Measurements from ENCODE around the gene ZBTB4.

DNA sequence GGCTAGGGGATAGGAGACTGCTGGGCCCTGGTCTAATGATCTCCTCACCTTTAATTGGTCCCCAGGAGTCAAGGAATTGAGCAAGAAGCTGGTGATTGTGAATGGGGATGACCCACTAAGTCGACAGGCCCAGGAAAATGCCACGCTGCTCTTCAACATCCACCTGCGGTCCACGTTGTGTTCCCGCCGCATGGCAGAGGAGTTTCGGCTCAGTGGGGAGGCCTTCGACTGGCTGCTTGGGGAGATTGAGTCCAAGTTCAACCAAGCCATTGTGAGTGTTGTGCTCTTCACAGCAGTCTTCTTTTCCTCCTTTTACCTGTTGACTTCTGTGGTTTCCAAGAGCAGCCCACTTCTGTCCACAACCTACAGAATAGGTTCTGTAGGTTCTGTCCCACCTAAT, 24.1 kb upstream of the ZBTB4 start:
- TF ChIP-seq, protein P1, sequence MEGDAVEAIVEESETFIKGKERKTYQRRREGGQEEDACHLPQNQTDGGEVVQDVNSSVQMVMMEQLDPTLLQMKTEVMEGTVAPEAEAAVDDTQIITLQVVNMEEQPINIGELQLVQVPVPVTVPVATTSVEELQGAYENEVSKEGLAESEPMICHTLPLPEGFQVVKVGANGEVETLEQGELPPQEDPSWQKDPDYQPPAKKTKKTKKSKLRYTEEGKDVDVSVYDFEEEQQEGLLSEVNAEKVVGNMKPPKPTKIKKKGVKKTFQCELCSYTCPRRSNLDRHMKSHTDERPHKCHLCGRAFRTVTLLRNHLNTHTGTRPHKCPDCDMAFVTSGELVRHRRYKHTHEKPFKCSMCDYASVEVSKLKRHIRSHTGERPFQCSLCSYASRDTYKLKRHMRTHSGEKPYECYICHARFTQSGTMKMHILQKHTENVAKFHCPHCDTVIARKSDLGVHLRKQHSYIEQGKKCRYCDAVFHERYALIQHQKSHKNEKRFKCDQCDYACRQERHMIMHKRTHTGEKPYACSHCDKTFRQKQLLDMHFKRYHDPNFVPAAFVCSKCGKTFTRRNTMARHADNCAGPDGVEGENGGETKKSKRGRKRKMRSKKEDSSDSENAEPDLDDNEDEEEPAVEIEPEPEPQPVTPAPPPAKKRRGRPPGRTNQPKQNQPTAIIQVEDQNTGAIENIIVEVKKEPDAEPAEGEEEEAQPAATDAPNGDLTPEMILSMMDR (IDR thresholded peaks at IDR 0.05; ENCODE audit: borderline replicate concordance, extremely low read depth, low read length, poor library complexity, severe bottlenecking), result no peak
- no peak for TF ChIP-seq EZH2 (IDR thresholded peaks at IDR 0.05; ENCODE audit: borderline replicate concordance, low read depth, low read length, severe bottlenecking)
